H9 (cell line): Measurements from ENCODE around the gene PFKL. TPM values are rescaled to one million over a fixed set of nuclear protein-coding genes. Genes with fewer than 3 reads are reported as not detected.

Experiments
- DNase-seq: peaks from one replicate; pipeline ENCODE4 v3.0.0-alpha.2; 2017
- H2AFZ ChIP-seq: one replicate; pipeline ENCODE4 v1.6.1; 2013; ENCODE audit warnings: mild to moderate bottlenecking, low read length, control low read depth, moderate library complexity
- H2AK5ac ChIP-seq: 2 replicates; pipeline ENCODE4 v1.6.1; 2013; ENCODE audit warnings: low read length, control low read depth, mixed read lengths; ENCODE audit not compliant: insufficient read length
- H2BK120ac ChIP-seq: one replicate; pipeline ENCODE4 v1.6.1; 2013; ENCODE audit warnings: low read depth, mild to moderate bottlenecking, low read length, control low read depth, inconsistent platforms; ENCODE audit not compliant: poor library complexity, severe bottlenecking
- H2BK12ac ChIP-seq: 2 replicates; pipeline ENCODE4 v1.6.1; 2013; ENCODE audit warnings: low read length, control low read depth, mixed read lengths, low read depth; ENCODE audit not compliant: insufficient read length
- H2BK15ac ChIP-seq: 2 replicates; pipeline ENCODE4 v1.6.1; 2013; ENCODE audit warnings: low read depth, low read length, control low read depth
- H2BK20ac ChIP-seq: one replicate; pipeline ENCODE4 v1.6.1; 2013; ENCODE audit warnings: low read depth, mild to moderate bottlenecking, low read length, control low read depth, inconsistent platforms; ENCODE audit not compliant: poor library complexity, severe bottlenecking
- H2BK5ac ChIP-seq: 2 replicates; pipeline ENCODE4 v1.6.1; 2013; ENCODE audit warnings: low read length, control low read depth, mixed read lengths; ENCODE audit not compliant: insufficient read length
- H3K14ac ChIP-seq: 2 replicates; pipeline ENCODE4 v1.6.1; 2013; ENCODE audit warnings: low read length, control low read depth; ENCODE audit not compliant: insufficient read depth
- H3K18ac ChIP-seq: 2 replicates; pipeline ENCODE4 v1.6.1; 2013; ENCODE audit warnings: low read depth, mild to moderate bottlenecking, mixed read lengths, low read length, control low read depth; ENCODE audit not compliant: insufficient read length
- H3K23ac ChIP-seq: 2 replicates; pipeline ENCODE4 v1.6.1; 2013; ENCODE audit warnings: low read length, control low read depth, mixed read lengths, low read depth; ENCODE audit not compliant: insufficient read length
- H3K23me2 ChIP-seq: 2 replicates; pipeline ENCODE4 v1.6.1; 2013; ENCODE audit warnings: low read depth, mild to moderate bottlenecking, mixed read lengths, low read length, control low read depth; ENCODE audit not compliant: insufficient read length, poor library complexity, severe bottlenecking
- H3K27ac ChIP-seq: 2 replicates; pipeline ENCODE4 v1.5.1; 2013; ENCODE audit warnings: low read length, control low read depth, mixed read lengths, low read depth; ENCODE audit not compliant: insufficient read length
- H3K27me3 ChIP-seq: 2 replicates; pipeline ENCODE4 v1.6.1; 2013; ENCODE audit warnings: low read length, control low read depth, inconsistent platforms; ENCODE audit not compliant: insufficient read depth
- H3K4ac ChIP-seq: 2 replicates; pipeline ENCODE4 v1.6.1; 2013; ENCODE audit warnings: low read depth, mild to moderate bottlenecking, control low read depth, inconsistent platforms, low read length, moderate library complexity
- H3K4me1 ChIP-seq: 2 replicates; pipeline ENCODE4 v1.6.1; 2013; ENCODE audit warnings: low read length, control low read depth, inconsistent platforms; ENCODE audit not compliant: insufficient read depth
- H3K4me2 ChIP-seq: 2 replicates; pipeline ENCODE4 v1.6.1; 2013; ENCODE audit warnings: low read length, control low read depth, mixed read lengths; ENCODE audit not compliant: insufficient read length, insufficient read depth
- H3K56ac ChIP-seq: 2 replicates; pipeline ENCODE4 v1.6.1; 2013; ENCODE audit warnings: low read depth, mild to moderate bottlenecking, mixed read lengths, low read length, control low read depth; ENCODE audit not compliant: insufficient read length
- H3K79me1 ChIP-seq: 2 replicates; pipeline ENCODE4 v1.6.1; 2013; ENCODE audit warnings: low read depth, mild to moderate bottlenecking, moderate library complexity, low read length, control low read depth, inconsistent platforms; ENCODE audit not compliant: insufficient read depth, poor library complexity, severe bottlenecking
- H3K79me2 ChIP-seq: 2 replicates; pipeline ENCODE4 v1.6.1; 2013; ENCODE audit warnings: low read length, control low read depth, inconsistent platforms; ENCODE audit not compliant: insufficient read depth
- H3K9ac ChIP-seq: 2 replicates; pipeline ENCODE4 v1.6.1; 2013; ENCODE audit warnings: low read length, control low read depth, mixed read lengths; ENCODE audit not compliant: insufficient read length; ENCODE audit errors: extremely low read depth
- H3K9me3 ChIP-seq: one replicate; pipeline ENCODE4 v1.6.1; 2013; ENCODE audit warnings: low read depth, low read length, inconsistent platforms; ENCODE audit not compliant: control insufficient read depth
- H3T11ph ChIP-seq: one replicate; pipeline ENCODE4 v1.6.1; 2013; ENCODE audit warnings: mild to moderate bottlenecking, low read length, control low read depth, inconsistent platforms
- H4K20me1 ChIP-seq: one replicate; pipeline ENCODE4 v1.6.1; 2013; ENCODE audit not compliant: control insufficient read depth, insufficient read length, insufficient read depth
- H4K5ac ChIP-seq: 2 replicates; pipeline ENCODE4 v1.6.1; 2013; ENCODE audit warnings: low read depth, mild to moderate bottlenecking, mixed read lengths, low read length, control low read depth; ENCODE audit not compliant: insufficient read length
- H4K8ac ChIP-seq: replicated peaks from 2 replicates; pipeline ENCODE4 v1.6.1; 2013; ENCODE audit warnings: low read length, control low read depth, mixed read lengths, low read depth; ENCODE audit not compliant: insufficient read length
- H4K91ac ChIP-seq: 2 replicates; pipeline ENCODE4 v1.6.1; 2013; ENCODE audit warnings: low read depth, mild to moderate bottlenecking, moderate library complexity, mixed read lengths, low read length, control low read depth; ENCODE audit not compliant: insufficient read length
- H3K27ac Mint-ChIP-seq, 3 experiments: 2 replicates in 2 of 3; 3 replicates in 1 of 3; pipeline ENCODE4 v1.8.0; 2020 to 2021; ENCODE audit warnings: mixed read lengths in 3 of 3, mild to moderate bottlenecking in 1 of 3, moderate library complexity in 1 of 3
- H3K27me3 Mint-ChIP-seq: 2 replicates; pipeline ENCODE4 v1.8.0; 2021; ENCODE audit warnings: low read depth, mild to moderate bottlenecking, moderate library complexity, mixed read lengths
- H3K36me3 Mint-ChIP-seq, 3 experiments: 2 replicates in 2 of 3; 3 replicates in 1 of 3; pipeline ENCODE4 v1.8.0; 2020 to 2021; ENCODE audit warnings: low read depth in 3 of 3, mixed read lengths in 3 of 3; ENCODE audit not compliant: insufficient read depth in 1 of 3
- H3K4me1 Mint-ChIP-seq, 2 experiments: 2 replicates each; pipeline ENCODE4 v1.8.0; 2020; ENCODE audit warnings: mixed read lengths in 2 of 2
- H3K4me3 Mint-ChIP-seq, 2 experiments: 2 replicates in 1 of 2; 3 replicates in 1 of 2; pipeline ENCODE4 v1.8.0; 2020 to 2021; ENCODE audit warnings: mild to moderate bottlenecking in 2 of 2, mixed read lengths in 2 of 2, moderate library complexity in 1 of 2
- H3K9me3 Mint-ChIP-seq, 2 experiments: 2 replicates in 1 of 2; 3 replicates in 1 of 2; pipeline ENCODE4 v1.8.0; 2020; ENCODE audit warnings: mild to moderate bottlenecking in 2 of 2, mixed read lengths in 2 of 2, moderate library complexity in 1 of 2
- WGBS: extraction: QIAGEN DNeasy Blood & Tissue Kit; methylation state at CpG from one replicate; pipeline ENCODE4 v1.1.7; 2013; ENCODE audit warnings: missing lambda C conversion rate, low lambda C conversion rate, mixed read lengths; ENCODE audit not compliant: insufficient read length; ENCODE audit errors: extremely low coverage; 5-methylcytosine and 5-hydroxymethylcytosine counted together
- total RNA-seq: library from RNA; stranded (reverse); gene quantifications from 2 replicates; pipeline ENCODE4 v1.2.1, GENCODE V29; 2021
- TF ChIP-seq, protein P1 (sequence below): fragments of 200-600 bp; sonication (generic); conservative IDR thresholded peaks from 3 replicates; pipeline ENCODE4 v1.8.0; 2021; ENCODE audit warnings: antibody characterized with exemption, mild to moderate bottlenecking

The PFKL gene
- total RNA-seq, 1 experiment from 2014 or later = 107 TPM

DNA sequence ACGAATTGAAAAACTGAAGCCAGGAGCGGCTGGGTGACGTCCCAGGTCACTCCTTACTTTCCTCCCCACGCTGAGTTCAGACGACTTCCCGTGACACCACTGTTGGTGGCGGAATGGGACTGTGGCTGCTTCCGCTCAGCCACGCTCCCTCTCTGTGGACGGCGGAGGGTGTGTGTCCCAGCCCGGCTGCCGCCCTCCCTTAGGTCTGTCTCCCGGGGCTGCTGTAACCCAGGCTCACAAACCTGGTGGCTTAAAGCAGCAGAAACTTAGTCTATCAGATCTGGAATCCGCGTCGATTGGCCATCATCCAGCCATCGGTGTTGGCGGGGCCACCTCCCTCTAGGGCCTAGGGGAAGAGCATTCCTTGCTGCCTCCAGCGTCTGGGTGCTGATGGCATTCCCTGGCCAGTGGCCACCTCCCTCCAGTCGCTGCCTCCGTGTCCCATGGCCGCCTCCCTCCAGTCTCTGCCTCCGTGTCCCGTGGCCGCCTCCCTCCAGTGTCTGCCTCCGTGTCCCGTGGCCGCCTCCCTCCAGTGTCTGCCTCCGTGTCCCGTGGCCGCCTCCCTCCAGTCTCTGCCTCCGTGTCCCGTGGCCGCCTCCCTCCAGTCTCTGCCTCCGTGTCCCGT is 71.0 kb downstream of the PFKL start:
- no peak overlapping the region for H2BK5ac ChIP-seq
- no peak overlapping the region for H2BK120ac ChIP-seq
- no peak for DNase-seq
- no peak overlapping the region for H2BK15ac ChIP-seq
- H3K4me2 ChIP-seq = no peak overlapping the region
- Mint-ChIP-seq H3K9me3 (peaks cover 24 to 30% of the 10 kb centered on the region in 2 experiments), H3K4me1 (peaks cover 2 to 9% of the 10 kb centered on the region in 2 experiments; a peak in 2 of 4 replicates), H3K4me3 (peak overlapping the region in 1 of 2 experiments; percentile 56; a peak in 2 of 5 replicates), H3K27me3 (peaks cover 46% of the 10 kb centered on the region), H3K27ac (no peak overlapping the region), H3K36me3 (peaks cover 0 to 9% (median 4%) of the 10 kb centered on the region in 3 experiments; a peak in 4 of 7 replicates)
- no peak overlapping the region for H3K18ac ChIP-seq
- TF ChIP-seq, protein P1, sequence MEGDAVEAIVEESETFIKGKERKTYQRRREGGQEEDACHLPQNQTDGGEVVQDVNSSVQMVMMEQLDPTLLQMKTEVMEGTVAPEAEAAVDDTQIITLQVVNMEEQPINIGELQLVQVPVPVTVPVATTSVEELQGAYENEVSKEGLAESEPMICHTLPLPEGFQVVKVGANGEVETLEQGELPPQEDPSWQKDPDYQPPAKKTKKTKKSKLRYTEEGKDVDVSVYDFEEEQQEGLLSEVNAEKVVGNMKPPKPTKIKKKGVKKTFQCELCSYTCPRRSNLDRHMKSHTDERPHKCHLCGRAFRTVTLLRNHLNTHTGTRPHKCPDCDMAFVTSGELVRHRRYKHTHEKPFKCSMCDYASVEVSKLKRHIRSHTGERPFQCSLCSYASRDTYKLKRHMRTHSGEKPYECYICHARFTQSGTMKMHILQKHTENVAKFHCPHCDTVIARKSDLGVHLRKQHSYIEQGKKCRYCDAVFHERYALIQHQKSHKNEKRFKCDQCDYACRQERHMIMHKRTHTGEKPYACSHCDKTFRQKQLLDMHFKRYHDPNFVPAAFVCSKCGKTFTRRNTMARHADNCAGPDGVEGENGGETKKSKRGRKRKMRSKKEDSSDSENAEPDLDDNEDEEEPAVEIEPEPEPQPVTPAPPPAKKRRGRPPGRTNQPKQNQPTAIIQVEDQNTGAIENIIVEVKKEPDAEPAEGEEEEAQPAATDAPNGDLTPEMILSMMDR = no peak
- H2AK5ac ChIP-seq = no peak overlapping the region
- no peaks in the 10 kb centered on the region for H3K79me2 ChIP-seq
- H3K27ac ChIP-seq = no peak overlapping the region
- H3K56ac ChIP-seq = no peak overlapping the region
- no peak overlapping the region for H2BK12ac ChIP-seq
- no peak overlapping the region for H3T11ph ChIP-seq
- H3K9me3 ChIP-seq = no peaks in the 10 kb centered on the region
- no peak overlapping the region for H4K8ac ChIP-seq
- no peaks in the 10 kb centered on the region for H4K20me1 ChIP-seq
- no peaks in the 10 kb centered on the region for H3K79me1 ChIP-seq
- no peak overlapping the region for H4K91ac ChIP-seq
- no peak overlapping the region for H4K5ac ChIP-seq
- H3K14ac ChIP-seq = no peak overlapping the region
- peaks cover 4% of the 10 kb centered on the region; the same call in 1 of the 2 replicates for H3K27me3 ChIP-seq
- no peaks in the 10 kb centered on the region for H3K4me1 ChIP-seq
- H3K23me2 ChIP-seq = peaks cover 3% of the 10 kb centered on the region
- no peak overlapping the region for H2AFZ ChIP-seq
- no peak overlapping the region for H3K4ac ChIP-seq
- H3K23ac ChIP-seq = no peak overlapping the region
- no peak overlapping the region for H2BK20ac ChIP-seq
- no peak overlapping the region for H3K9ac ChIP-seq
- WGBS = no CpG with 5 or more reads among the region's 37 CpGs
